ENCODE results near the gene OR4F15.
"Not testable (repeated sequence)": the region's sequence is repeated elsewhere in the genome, so short reads cannot be mapped to it uniquely, and the experiment has no call there.

Gene OR4F15

GRCh38 chr15:101811902-101812301 is at the start of gene OR4F15:
Gene OR4F15 (plus strand): TSS chr15:101812202. CDS start chr15:101818187, 5,985 bp downstream.
- Histone ChIP-seq H4K20me1 (ENCODE audit: control insufficient read depth, insufficient read depth, low read depth, low read length) (no peaks in the 10 kb centered on the region), H3K4me2 (ENCODE audit: low read length) (no peak within 1 kb of the TSS), H3F3A (ENCODE audit: control insufficient read depth, insufficient read depth) (no peaks in the 10 kb centered on the region), H3K4me1 (ENCODE audit: control insufficient read depth, low read length) (no peaks in the 10 kb centered on the region), H3K36me3 (ENCODE audit: control insufficient read depth, low read length) (no peaks in the 10 kb centered on the region), H3K27me3 (ENCODE audit: control insufficient read depth, low read length) (peaks cover 9% of the 10 kb centered on the region; the same call in 1 of the 2 replicates), H3K9me2 (replicated peaks; ENCODE audit: control insufficient read depth, low read length) (no peaks in the 10 kb centered on the region), H3K9me3 (ENCODE audit: control insufficient read depth, insufficient read depth, low read length) (no peaks in the 10 kb centered on the region), H3K27ac (ENCODE audit: low read depth, low read length) (no peak within 1 kb of the TSS), H3K79me2 (ENCODE audit: control insufficient read depth, low read length) (no peaks in the 10 kb centered on the region), H3K4me3 (ENCODE audit: low read length) (no peak within 1 kb of the TSS)
- no peak for TF ChIP-seq CTCF (IDR thresholded peaks at IDR 0.05; ENCODE audit: low read depth, low read length, poor library complexity, severe bottlenecking)
- TF ChIP-seq EZH2phosphoT487 (IDR thresholded peaks at IDR 0.05; ENCODE audit: borderline replicate concordance, low read length), result no peak

GRCh38 chr15:101764669-101765339 is 47.2 kb upstream of the OR4F15 start:
- not testable (repeated sequence) for H3K4me2 ChIP-seq (ENCODE audit: low read length); H3K4me3 ChIP-seq (ENCODE audit: low read length); H3K9me3 ChIP-seq (ENCODE audit: control insufficient read depth, insufficient read depth, low read length); H3K27me3 ChIP-seq (ENCODE audit: control insufficient read depth, low read length); H3F3A ChIP-seq (ENCODE audit: control insufficient read depth, insufficient read depth); H3K9me2 ChIP-seq (replicated peaks; ENCODE audit: control insufficient read depth, low read length); H3K36me3 ChIP-seq (ENCODE audit: control insufficient read depth, low read length); H3K79me2 ChIP-seq (ENCODE audit: control insufficient read depth, low read length); H3K27ac ChIP-seq (ENCODE audit: low read depth, low read length); H3K4me1 ChIP-seq (ENCODE audit: control insufficient read depth, low read length); H4K20me1 ChIP-seq (ENCODE audit: control insufficient read depth, insufficient read depth, low read depth, low read length)

GRCh38 chr15:101765340-101765671 is 46.7 kb upstream of the OR4F15 start:
- not testable (repeated sequence) for H3K4me1 ChIP-seq (ENCODE audit: control insufficient read depth, low read length); H3K9me2 ChIP-seq (replicated peaks; ENCODE audit: control insufficient read depth, low read length); H3K4me3 ChIP-seq (ENCODE audit: low read length); H3K36me3 ChIP-seq (ENCODE audit: control insufficient read depth, low read length); H3K27ac ChIP-seq (ENCODE audit: low read depth, low read length); H3K4me2 ChIP-seq (ENCODE audit: low read length); H3K9me3 ChIP-seq (ENCODE audit: control insufficient read depth, insufficient read depth, low read length); H3K27me3 ChIP-seq (ENCODE audit: control insufficient read depth, low read length); H3F3A ChIP-seq (ENCODE audit: control insufficient read depth, insufficient read depth); H4K20me1 ChIP-seq (ENCODE audit: control insufficient read depth, insufficient read depth, low read depth, low read length); H3K79me2 ChIP-seq (ENCODE audit: control insufficient read depth, low read length)

- no peaks in the 10 kb centered on the region for H3K9me3 ChIP-seq (ENCODE audit: control insufficient read depth, insufficient read depth, low read length)
- no peak overlapping the region for H3K27ac ChIP-seq (ENCODE audit: low read depth, low read length)
- H3K4me1 ChIP-seq (ENCODE audit: control insufficient read depth, low read length), result no peaks in the 10 kb centered on the region
- H3K27me3 ChIP-seq (ENCODE audit: control insufficient read depth, low read length), result no peaks in the 10 kb centered on the region
- TF ChIP-seq EZH2phosphoT487 (IDR thresholded peaks at IDR 0.05; ENCODE audit: borderline replicate concordance, low read length), result no peak
- no peak for TF ChIP-seq CTCF (IDR thresholded peaks at IDR 0.05; ENCODE audit: low read depth, low read length, poor library complexity, severe bottlenecking)
- H3K36me3 ChIP-seq (ENCODE audit: control insufficient read depth, low read length), result no peaks in the 10 kb centered on the region
- H4K20me1 ChIP-seq (ENCODE audit: control insufficient read depth, insufficient read depth, low read depth, low read length), result no peaks in the 10 kb centered on the region
- no peak overlapping the region for H3K4me2 ChIP-seq (ENCODE audit: low read length)
- no peaks in the 10 kb centered on the region for H3K9me2 ChIP-seq (replicated peaks; ENCODE audit: control insufficient read depth, low read length)
- no peak overlapping the region for H3K4me3 ChIP-seq (ENCODE audit: low read length)
- H3K79me2 ChIP-seq (ENCODE audit: control insufficient read depth, low read length), result no peaks in the 10 kb centered on the region
- H3F3A ChIP-seq (ENCODE audit: control insufficient read depth, insufficient read depth), result no peaks in the 10 kb centered on the region
Measured at GRCh38 chr15:101765772-101766456, 46.1 kb upstream of the OR4F15 start.

- H3K36me3 ChIP-seq (ENCODE audit: control insufficient read depth, low read length); H3K4me3 ChIP-seq (ENCODE audit: low read length); H3K4me1 ChIP-seq (ENCODE audit: control insufficient read depth, low read length); H3K9me2 ChIP-seq (replicated peaks; ENCODE audit: control insufficient read depth, low read length); H4K20me1 ChIP-seq (ENCODE audit: control insufficient read depth, insufficient read depth, low read depth, low read length); H3K27ac ChIP-seq (ENCODE audit: low read depth, low read length); H3K9me3 ChIP-seq (ENCODE audit: control insufficient read depth, insufficient read depth, low read length); H3F3A ChIP-seq (ENCODE audit: control insufficient read depth, insufficient read depth); H3K79me2 ChIP-seq (ENCODE audit: control insufficient read depth, low read length); H3K4me2 ChIP-seq (ENCODE audit: low read length); H3K27me3 ChIP-seq (ENCODE audit: control insufficient read depth, low read length): not testable (repeated sequence)
Measured at GRCh38 chr15:101767083-101767640, 44.8 kb upstream of the OR4F15 start.
